Epithelial cell of prostate (primary cell): ENCODE data around the gene ALKBH8.
A peak's percentile ranks its signal among the peaks of the same experiment; 100 is the strongest.
"Not testable (repeated sequence)": the region's sequence is repeated elsewhere in the genome, so short reads cannot be mapped to it uniquely, and the experiment has no call there.

ENCODE experiments used
- DNase-seq: peaks from one replicate; pipeline ENCODE4 v3.0.0-alpha.2; 2011; ENCODE audit warnings: low read depth, low spot score
- H3K27ac ChIP-seq: fragments of 450-650 bp; 2 replicates; pipeline ENCODE4 v1.5.1; 2017; ENCODE audit warnings: mild to moderate bottlenecking

The ALKBH8 gene

GRCh38 chr11:107581147-107581546 is 15.6 kb upstream of the ALKBH8 start:
- no peak for DNase-seq
- no peak overlapping the region for H3K27ac ChIP-seq

- not testable (repeated sequence) for DNase-seq, H3K27ac ChIP-seq
These were observed 13.6 kb upstream of the ALKBH8 start for GRCh38 chr11:107579169-107579568.

- DNase-seq, result no peak
- no peak overlapping the region for H3K27ac ChIP-seq
These were observed 11.8 kb upstream of the ALKBH8 start for GRCh38 chr11:107577346-107577711.

- not testable (repeated sequence) for DNase-seq, H3K27ac ChIP-seq
These were observed 11.2 kb upstream of the ALKBH8 start for GRCh38 chr11:107576497-107577345.

- H3K27ac ChIP-seq, result no peak overlapping the region
- no peak for DNase-seq
These were observed 7.9 kb upstream of the ALKBH8 start for GRCh38 chr11:107573438-107573837.

GRCh38 chr11:107570015-107570414 is 4.5 kb upstream of the ALKBH8 start:
- H3K27ac ChIP-seq, result no peak overlapping the region
- DNase-seq, result no peak

- no peak overlapping the region for H3K27ac ChIP-seq
These were observed 2.3 kb upstream of the ALKBH8 start for GRCh38 chr11:107567739-107568335.

GRCh38 chr11:107566569-107566968 is 1.0 kb upstream of the ALKBH8 start:
- no peak overlapping the region for H3K27ac ChIP-seq
- DNase-seq, result no peak

More at GRCh38 chr11:107567739-107568335, 2.3 kb upstream of the ALKBH8 start:
- no peak for DNase-seq

- not testable (repeated sequence) for DNase-seq
- H3K27ac ChIP-seq, result peak overlapping the region; percentile 80
These were observed 493 bp upstream of the ALKBH8 start for GRCh38 chr11:107565955-107566501.

- H3K27ac ChIP-seq, result peak overlapping the region; percentile 80
- no peak for DNase-seq
These were observed 687 bp downstream of the ALKBH8 start for GRCh38 chr11:107564877-107565218.

GRCh38 chr11:107563702-107564101 is 1.8 kb downstream of the ALKBH8 start:
- peak overlapping the region; percentile 90 for H3K27ac ChIP-seq
- no peak for DNase-seq

GRCh38 chr11:107562647-107563208 is 2.8 kb downstream of the ALKBH8 start:
- H3K27ac ChIP-seq, result peak overlapping the region; percentile 90
- peak; percentile 93 for DNase-seq

- H3K27ac ChIP-seq, result peak overlapping the region; percentile 90
- peak; percentile 73 for DNase-seq
These were observed 3.8 kb downstream of the ALKBH8 start for GRCh38 chr11:107561688-107562087.

GRCh38 chr11:107550304-107550703 is 15.2 kb downstream of the ALKBH8 start:
- no peak for DNase-seq
- no peak overlapping the region for H3K27ac ChIP-seq

GRCh38 chr11:107549954-107550285 is 15.6 kb downstream of the ALKBH8 start:
- DNase-seq, result no peak
- no peak overlapping the region for H3K27ac ChIP-seq

- no peak for DNase-seq
- no peak overlapping the region for H3K27ac ChIP-seq
These were observed 16.1 kb downstream of the ALKBH8 start for GRCh38 chr11:107549253-107549953.

GRCh38 chr11:107547961-107548360 is 17.6 kb downstream of the ALKBH8 start:
- no peak for DNase-seq
- no peak overlapping the region for H3K27ac ChIP-seq

- H3K27ac ChIP-seq, result peak overlapping the region; percentile 78
- peak; percentile 66 for DNase-seq
These were observed 20.4 kb downstream of the ALKBH8 start for GRCh38 chr11:107545101-107545514.

- no peak overlapping the region for H3K27ac ChIP-seq
- DNase-seq, result no peak
These were observed 26.7 kb downstream of the ALKBH8 start for GRCh38 chr11:107538821-107539220.

GRCh38 chr11:107538239-107538638 is 27.3 kb downstream of the ALKBH8 start:
- no peak for DNase-seq
- H3K27ac ChIP-seq, result no peak overlapping the region

GRCh38 chr11:107537155-107537554 is 28.4 kb downstream of the ALKBH8 start:
- DNase-seq, result not testable (repeated sequence)

More at GRCh38 chr11:107537155-107537554, 28.4 kb downstream of the ALKBH8 start:
- H3K27ac ChIP-seq, result not testable (repeated sequence)
